Measurements from ENCODE around the gene ARHGAP23.

GRCh38 chr17:38450557-38451029 lies 22.3 kb downstream of the ARHGAP23 start:
- TF ChIP-seq, protein P1, sequence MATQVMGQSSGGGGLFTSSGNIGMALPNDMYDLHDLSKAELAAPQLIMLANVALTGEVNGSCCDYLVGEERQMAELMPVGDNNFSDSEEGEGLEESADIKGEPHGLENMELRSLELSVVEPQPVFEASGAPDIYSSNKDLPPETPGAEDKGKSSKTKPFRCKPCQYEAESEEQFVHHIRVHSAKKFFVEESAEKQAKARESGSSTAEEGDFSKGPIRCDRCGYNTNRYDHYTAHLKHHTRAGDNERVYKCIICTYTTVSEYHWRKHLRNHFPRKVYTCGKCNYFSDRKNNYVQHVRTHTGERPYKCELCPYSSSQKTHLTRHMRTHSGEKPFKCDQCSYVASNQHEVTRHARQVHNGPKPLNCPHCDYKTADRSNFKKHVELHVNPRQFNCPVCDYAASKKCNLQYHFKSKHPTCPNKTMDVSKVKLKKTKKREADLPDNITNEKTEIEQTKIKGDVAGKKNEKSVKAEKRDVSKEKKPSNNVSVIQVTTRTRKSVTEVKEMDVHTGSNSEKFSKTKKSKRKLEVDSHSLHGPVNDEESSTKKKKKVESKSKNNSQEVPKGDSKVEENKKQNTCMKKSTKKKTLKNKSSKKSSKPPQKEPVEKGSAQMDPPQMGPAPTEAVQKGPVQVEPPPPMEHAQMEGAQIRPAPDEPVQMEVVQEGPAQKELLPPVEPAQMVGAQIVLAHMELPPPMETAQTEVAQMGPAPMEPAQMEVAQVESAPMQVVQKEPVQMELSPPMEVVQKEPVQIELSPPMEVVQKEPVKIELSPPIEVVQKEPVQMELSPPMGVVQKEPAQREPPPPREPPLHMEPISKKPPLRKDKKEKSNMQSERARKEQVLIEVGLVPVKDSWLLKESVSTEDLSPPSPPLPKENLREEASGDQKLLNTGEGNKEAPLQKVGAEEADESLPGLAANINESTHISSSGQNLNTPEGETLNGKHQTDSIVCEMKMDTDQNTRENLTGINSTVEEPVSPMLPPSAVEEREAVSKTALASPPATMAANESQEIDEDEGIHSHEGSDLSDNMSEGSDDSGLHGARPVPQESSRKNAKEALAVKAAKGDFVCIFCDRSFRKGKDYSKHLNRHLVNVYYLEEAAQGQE (IDR thresholded peaks at IDR 0.05; ENCODE audit: insufficient read depth in 1 of 2, low read depth in 2 of 2, low read length in 2 of 2): no peak
- TF ChIP-seq SIN3A (IDR thresholded peaks at IDR 0.05; ENCODE audit: borderline replicate concordance, insufficient read depth, low read length) (no peak), TAF1 (IDR thresholded peaks at IDR 0.05; ENCODE audit: borderline replicate concordance, insufficient read depth, low read length) (no peak), POLR2AphosphoS5 (IDR thresholded peaks at IDR 0.05; ENCODE audit: low read depth, low read length) (no peak), FOXP2 (optimal IDR thresholded peaks at IDR 0.05; ENCODE audit: borderline replicate concordance, extremely low read depth, extremely low read length, insufficient read depth) (no peak)
